Testis (tissue), 3 donors: ENCODE measurements around the gene TPSD1. TPM values are rescaled to one million over a fixed set of nuclear protein-coding genes. Genes with fewer than 3 reads are reported as not detected.

Experiments
- DNase-seq: peaks from one replicate; pipeline ENCODE4 v3.0.0-alpha.2; 2019
- H3K27ac ChIP-seq, 2 donors: fragments of 200-600 bp; sonication (generic); one replicate each; pipeline ENCODE4 v1.5.1; 2019
- H3K27me3 ChIP-seq: fragments of 200-600 bp; sonication (generic); one replicate; pipeline ENCODE4 v1.5.1; 2019
- H3K36me3 ChIP-seq: fragments of 200-600 bp; sonication (generic); one replicate; pipeline ENCODE4 v1.5.1; 2017; ENCODE audit warnings: low read depth; ENCODE audit errors: missing control alignments
- H3K4me1 ChIP-seq: fragments of 200-600 bp; sonication (generic); one replicate; pipeline ENCODE4 v1.5.1; 2019
- H3K4me3 ChIP-seq, 2 donors: fragments of 200-600 bp; sonication (generic); one replicate each; pipeline ENCODE4 v1.5.1; 2017 to 2019
- H3K9me3 ChIP-seq: fragments of 200-600 bp; sonication (generic); one replicate; pipeline ENCODE4 v1.5.1; 2017
- CTCF ChIP-seq, 3 experiments: fragments of 450-650 bp in 2 of 3; fragments of 200-600 bp in 1 of 3; sonication (generic) in 1 of 3; IDR thresholded peaks; one replicate each; pipeline ENCODE4 v1.5.1; 2016 to 2019; ENCODE audit warnings: antibody characterized with exemption in 3 of 3, mild to moderate bottlenecking in 2 of 3, moderate library complexity in 1 of 3
- POLR2A ChIP-seq: fragments of 450-650 bp; IDR thresholded peaks from one replicate; pipeline ENCODE4 v1.6.1; 2017; ENCODE audit warnings: antibody characterized with exemption, mild to moderate bottlenecking, moderate library complexity
- WGBS, 2 donors: methylation state at CpG; one replicate each; pipeline ENCODE4 v1.1.5; 2018; 5-methylcytosine and 5-hydroxymethylcytosine counted together
- intact Hi-C: fragments of 100-400 bp; cut with DNase I; formaldehyde crosslinking; loops from one replicate; pipeline ENCODE4 v1.15.1; 2023; ENCODE audit warnings: low total_unique reads
- polyA plus RNA-seq: library from polyadenylated mRNA; stranded (reverse); fragments of 350-450 nt; fragmentation: Illumina TruSeq; extraction: RNeasy Lipid Tissue Mini Kit (QIAGEN cat#74804); gene quantifications from one replicate; pipeline ENCODE4 v1.2.3, GENCODE V29; 2014; ENCODE audit warnings: low read depth, low replicate concordance; ENCODE audit not compliant: insufficient read depth
- total RNA-seq, 2 donors: library from RNA; depleted of rRNA; stranded (reverse); fragments of >200 nt; gene quantifications; one replicate each; pipeline ENCODE4 v1.2.3, GENCODE V29; 2016

The TPSD1 gene
- total and polyA plus RNA-seq, 3 donors from 2014 or later = 1.1 to 1.6 (median 1.1) TPM

- Histone ChIP-seq H3K4me1 (peaks cover 13% of the 10 kb centered on the region), H3K27ac (no peak overlapping the region), H3K4me3 (no peak overlapping the region), H3K27me3 (no peaks in the 10 kb centered on the region), H3K9me3 (no peaks in the 10 kb centered on the region), H3K36me3 (no peaks in the 10 kb centered on the region)
- DNase-seq = no peak
- 80% methylated on average over 36 to 38 of the region's 38 CpGs for WGBS, 2 donors
- TF ChIP-seq CTCF (IDR thresholded peaks at IDR 0.05) (no peak), POLR2A (no peak)
- intact Hi-C loops = no loop called here
Observed at GRCh38 chr16:1285669-1286512, 30.0 kb downstream of the TPSD1 start.

- intact Hi-C loops = no loop called here
- no peak for DNase-seq
- TF ChIP-seq CTCF (IDR thresholded peaks at IDR 0.05) = no peak
- no peak for TF ChIP-seq POLR2A
- H3K27me3 ChIP-seq = no peaks in the 10 kb centered on the region
- H3K4me1 ChIP-seq = peaks cover 16% of the 10 kb centered on the region
- H3K27ac ChIP-seq = no peak overlapping the region
- no peak overlapping the region for H3K4me3 ChIP-seq
- WGBS, 2 donors = 61 to 90% methylated on average over 8 to 25 of the region's 25 CpGs
- no peaks in the 10 kb centered on the region for H3K9me3 ChIP-seq
- no peaks in the 10 kb centered on the region for H3K36me3 ChIP-seq
Observed at GRCh38 chr16:1286513-1287094, 30.7 kb downstream of the TPSD1 start.

GRCh38 chr16:1287982-1288670 is 32.3 kb downstream of the TPSD1 start:
- Histone ChIP-seq H3K27ac (no peak overlapping the region), H3K4me3 (no peak overlapping the region), H3K27me3 (no peaks in the 10 kb centered on the region), H3K36me3 (no peaks in the 10 kb centered on the region), H3K4me1 (peaks cover 16% of the 10 kb centered on the region), H3K9me3 (no peaks in the 10 kb centered on the region)
- DNase-seq = peak; percentile 65
- WGBS, 2 donors = 15 to 43% methylated on average over 11 to 37 of the region's 40 CpGs
- no peak for TF ChIP-seq POLR2A
- TF ChIP-seq CTCF (IDR thresholded peaks at IDR 0.05) = no peak
- intact Hi-C loops = no loop called here

- Histone ChIP-seq H3K9me3 (no peaks in the 10 kb centered on the region), H3K4me1 (peaks cover 16% of the 10 kb centered on the region), H3K27me3 (no peaks in the 10 kb centered on the region), H3K36me3 (no peaks in the 10 kb centered on the region), H3K27ac (no peak overlapping the region), H3K4me3 (no peak overlapping the region)
- no peak for TF ChIP-seq CTCF (IDR thresholded peaks at IDR 0.05)
- TF ChIP-seq POLR2A = no peak
- no peak for DNase-seq
- WGBS, 2 donors = 44 to 58% methylated on average over 7 to 20 of the region's 20 CpGs
- intact Hi-C loops = no loop called here
Observed at GRCh38 chr16:1288813-1289476, 33.1 kb downstream of the TPSD1 start.
